Natural killer cell (primary cell): Measurements from ENCODE around the gene LUC7L. TPM values are rescaled to one million over a fixed set of nuclear protein-coding genes. Genes with fewer than 3 reads are reported as not detected.
"Not testable (repeated sequence)": the region's sequence is repeated elsewhere in the genome, so short reads cannot be mapped to it uniquely, and the experiment has no call there.

ENCODE experiments used
- ATAC-seq, 3 donors: fragments of 150-1000 bp in 2 of 3; fragments of 200-7000 bp in 1 of 3; cut with Tn5 transposase; 1 replicate in 1 of 3; 2 replicates in 2 of 3; pipeline ENCODE4 v1.10.0; 2021; ENCODE audit warnings: mild to moderate bottlenecking in 2 of 3, moderate library complexity in 2 of 3
- DNase-seq, 2 donors: peaks; one replicate each; pipeline versions ENCODE4 v3.0.0 to v3.0.0-alpha.2; 2013 to 2021; ENCODE audit warnings: mixed read lengths in 1 of 2
- H3K27ac ChIP-seq: one replicate; pipeline ENCODE4 v1.5.1; 2013; ENCODE audit warnings: mild to moderate bottlenecking, low read length
- H3K27me3 ChIP-seq: one replicate; pipeline ENCODE4 v1.6.1; 2013; ENCODE audit warnings: low read length; ENCODE audit not compliant: control insufficient read depth, insufficient read depth
- H3K36me3 ChIP-seq: one replicate; pipeline ENCODE4 v1.6.1; 2013; ENCODE audit warnings: low read length; ENCODE audit not compliant: control insufficient read depth, insufficient read depth
- H3K4me1 ChIP-seq: one replicate; pipeline ENCODE4 v1.6.1; 2013; ENCODE audit warnings: low read length; ENCODE audit not compliant: control insufficient read depth, insufficient read depth
- H3K4me3 ChIP-seq: one replicate; pipeline ENCODE4 v1.5.1; 2013; ENCODE audit warnings: low read length
- H3K9me3 ChIP-seq: one replicate; pipeline ENCODE4 v1.6.1; 2013; ENCODE audit warnings: low read length; ENCODE audit not compliant: control insufficient read depth, insufficient read depth
- H3K27ac Mint-ChIP-seq, 2 donors: one replicate each; pipeline ENCODE4 v1.8.0; 2022; ENCODE audit warnings: mild to moderate bottlenecking in 2 of 2, mixed read lengths in 2 of 2, moderate library complexity in 1 of 2
- H3K27me3 Mint-ChIP-seq, 2 donors: one replicate each; pipeline ENCODE4 v1.8.0; 2022; ENCODE audit warnings: low read depth in 2 of 2, mixed read lengths in 2 of 2
- H3K36me3 Mint-ChIP-seq: one replicate; pipeline ENCODE4 v1.8.0; 2022; ENCODE audit warnings: mixed read lengths
- H3K4me1 Mint-ChIP-seq, 2 donors: one replicate each; pipeline ENCODE4 v1.8.0; 2022; ENCODE audit warnings: mixed read lengths in 2 of 2
- H3K4me3 Mint-ChIP-seq: one replicate; pipeline ENCODE4 v1.8.0; 2022; ENCODE audit warnings: mild to moderate bottlenecking, moderate library complexity, mixed read lengths
- H3K9me3 Mint-ChIP-seq, 2 donors: one replicate each; pipeline ENCODE4 v1.8.0; 2022; ENCODE audit warnings: mixed read lengths in 2 of 2
- WGBS: methylation state at CpG from one replicate; pipeline ENCODE4 v1.1.7; 2013; ENCODE audit warnings: missing lambda C conversion rate; ENCODE audit not compliant: insufficient coverage; 5-methylcytosine and 5-hydroxymethylcytosine counted together
- intact Hi-C: fragments of 100-400 bp; cut with micrococcal nuclease; formaldehyde crosslinking; loops from one replicate; pipeline ENCODE4 v1.14.2; 2022
- total RNA-seq, 4 donors: library from RNA; stranded (reverse); fragments of 120-200 nt in 1 of 4; gene quantifications; one replicate each; pipeline versions ENCODE4 v1.2.3 to v1.2.4, GENCODE V29; 2013 to 2022
- TF ChIP-seq, protein P1 (sequence below): fragments of 200-600 bp; IDR thresholded peaks from one replicate; pipeline ENCODE4 v1.8.0; 2022; ENCODE audit warnings: antibody characterized with exemption

LUC7L gene
- total RNA-seq, 3 donors from 2014 or later (not counting 1 experiment from before 2014, with no cell fraction given): 129 to 168 (median 153) TPM

DNA sequence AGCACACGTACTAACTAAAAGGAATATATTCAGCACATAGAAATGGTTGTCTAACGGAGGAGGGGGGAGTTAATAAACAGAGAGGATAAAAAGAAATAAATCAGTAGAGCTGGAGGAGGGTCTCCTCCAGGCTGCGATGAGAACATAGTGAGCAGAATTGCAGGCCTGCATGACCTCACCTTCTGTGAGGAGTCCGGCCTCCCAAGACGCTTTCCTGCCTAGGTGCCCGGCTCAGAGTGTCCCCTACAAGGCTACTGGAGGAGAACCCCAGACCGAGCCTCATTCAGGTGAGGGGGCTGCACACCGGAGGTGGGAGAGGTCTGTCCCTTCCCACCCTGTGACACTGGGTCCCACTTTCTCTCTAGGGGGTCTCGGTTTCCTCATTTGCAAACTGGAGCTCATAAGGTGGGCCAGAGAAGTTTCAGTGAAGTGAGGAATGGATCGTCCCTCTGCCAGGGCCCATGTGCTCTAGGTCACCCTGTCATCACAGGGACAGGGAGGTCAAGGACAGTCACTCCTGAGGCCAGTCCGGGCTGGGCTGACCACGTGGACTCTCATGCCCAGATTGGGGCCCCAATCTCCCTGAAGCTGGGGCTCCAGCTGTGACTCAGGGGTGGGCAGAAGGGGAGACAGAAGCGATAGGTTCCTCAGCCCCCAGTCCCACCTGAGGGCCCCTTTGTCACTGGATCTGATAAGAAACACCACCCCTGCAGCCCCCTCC lies 66.8 kb downstream of the LUC7L start:
- TF ChIP-seq, protein P1, sequence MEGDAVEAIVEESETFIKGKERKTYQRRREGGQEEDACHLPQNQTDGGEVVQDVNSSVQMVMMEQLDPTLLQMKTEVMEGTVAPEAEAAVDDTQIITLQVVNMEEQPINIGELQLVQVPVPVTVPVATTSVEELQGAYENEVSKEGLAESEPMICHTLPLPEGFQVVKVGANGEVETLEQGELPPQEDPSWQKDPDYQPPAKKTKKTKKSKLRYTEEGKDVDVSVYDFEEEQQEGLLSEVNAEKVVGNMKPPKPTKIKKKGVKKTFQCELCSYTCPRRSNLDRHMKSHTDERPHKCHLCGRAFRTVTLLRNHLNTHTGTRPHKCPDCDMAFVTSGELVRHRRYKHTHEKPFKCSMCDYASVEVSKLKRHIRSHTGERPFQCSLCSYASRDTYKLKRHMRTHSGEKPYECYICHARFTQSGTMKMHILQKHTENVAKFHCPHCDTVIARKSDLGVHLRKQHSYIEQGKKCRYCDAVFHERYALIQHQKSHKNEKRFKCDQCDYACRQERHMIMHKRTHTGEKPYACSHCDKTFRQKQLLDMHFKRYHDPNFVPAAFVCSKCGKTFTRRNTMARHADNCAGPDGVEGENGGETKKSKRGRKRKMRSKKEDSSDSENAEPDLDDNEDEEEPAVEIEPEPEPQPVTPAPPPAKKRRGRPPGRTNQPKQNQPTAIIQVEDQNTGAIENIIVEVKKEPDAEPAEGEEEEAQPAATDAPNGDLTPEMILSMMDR: no peak
- H3K4me3 Mint-ChIP-seq: no peak overlapping the region
- peaks cover 10 to 35% of the 10 kb centered on the region in 2 donors for H3K27me3 Mint-ChIP-seq

DNA sequence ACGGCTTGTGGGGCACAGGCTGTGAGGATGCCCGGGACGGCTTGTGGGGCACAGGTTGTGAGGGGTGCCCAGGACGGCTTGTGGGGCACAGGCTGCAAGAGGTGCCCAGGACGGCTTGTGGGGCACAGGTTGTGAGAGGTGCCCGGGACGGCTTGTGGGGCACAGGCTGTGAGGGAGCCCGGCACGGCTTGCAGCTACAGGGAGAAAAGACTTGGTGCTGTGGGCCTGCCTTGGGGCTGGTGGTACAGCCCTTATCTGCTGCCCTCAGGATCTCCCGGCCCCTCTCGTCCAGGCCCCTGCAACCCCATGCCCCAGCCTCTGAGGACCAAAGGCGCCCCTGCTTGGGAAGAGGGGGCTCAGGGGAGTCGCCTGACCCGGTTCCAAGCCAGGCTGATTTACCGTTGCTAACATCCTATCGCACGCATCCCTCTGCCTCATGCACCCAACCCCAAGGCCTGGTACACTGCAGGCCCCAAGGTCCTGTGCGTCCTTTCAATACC lies 68.5 kb downstream of the LUC7L start:
- DNase-seq: no peak
- H3K4me3 ChIP-seq: no peak overlapping the region
- H3K4me1 ChIP-seq: peaks cover 9% of the 10 kb centered on the region
- TF ChIP-seq, protein P1: no peak
- 69% methylated on average over 16 of the region's 18 CpGs for WGBS
- H3K9me3 Mint-ChIP-seq: no peaks in the 10 kb centered on the region
- H3K36me3 Mint-ChIP-seq: no peaks in the 10 kb centered on the region
- H3K4me1 Mint-ChIP-seq: peaks cover 0 to 7% of the 10 kb centered on the region in 2 donors
- no peaks in the 10 kb centered on the region for H3K36me3 ChIP-seq
- peaks cover 11% of the 10 kb centered on the region for H3K27me3 ChIP-seq
- H3K27ac Mint-ChIP-seq: no peak overlapping the region
- ATAC-seq: no peak
- H3K27ac ChIP-seq: no peak overlapping the region
- H3K9me3 ChIP-seq: no peaks in the 10 kb centered on the region
- intact Hi-C loops: no loop called here
- H3K4me3 Mint-ChIP-seq: no peak overlapping the region
- peaks cover 10 to 26% of the 10 kb centered on the region in 2 donors for H3K27me3 Mint-ChIP-seq

More for the DNA sequence above, 66.8 kb downstream of the LUC7L start:
- H3K27ac Mint-ChIP-seq: no peak overlapping the region
- no peaks in the 10 kb centered on the region for H3K9me3 Mint-ChIP-seq
- ATAC-seq: no peak
- peaks cover 20% of the 10 kb centered on the region for H3K27me3 ChIP-seq
- H3K36me3 Mint-ChIP-seq: no peaks in the 10 kb centered on the region
- H3K4me1 ChIP-seq: peaks cover 21% of the 10 kb centered on the region
- H3K36me3 ChIP-seq: no peaks in the 10 kb centered on the region
- no peak overlapping the region for H3K27ac ChIP-seq
- intact Hi-C loops: no loop called here
- no peak for DNase-seq
- WGBS: 87% methylated on average over 11 of the region's 13 CpGs
- no peaks in the 10 kb centered on the region for H3K9me3 ChIP-seq
- H3K4me3 ChIP-seq: no peak overlapping the region
- peaks cover 0 to 11% of the 10 kb centered on the region in 2 donors for H3K4me1 Mint-ChIP-seq

DNA sequence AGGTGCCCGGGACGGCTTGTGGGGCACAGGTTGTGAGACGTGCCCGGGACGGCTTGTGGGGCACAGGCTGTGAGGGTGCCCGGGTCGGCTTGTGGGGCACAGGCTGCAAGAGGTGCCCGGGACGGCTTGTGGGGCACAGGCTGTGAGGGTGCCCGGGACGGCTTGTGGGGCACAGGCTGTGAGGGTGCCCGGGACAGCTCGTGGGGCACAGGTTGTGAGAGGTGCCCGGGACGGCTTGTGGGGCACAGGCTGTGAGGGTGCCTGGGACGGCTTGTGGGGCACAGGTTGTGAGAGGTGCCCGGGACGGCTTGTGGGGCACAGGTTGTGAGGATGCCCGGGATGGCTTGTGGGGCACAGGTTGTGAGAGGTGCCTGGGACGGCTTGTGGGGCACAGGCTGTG lies 69.0 kb downstream of the LUC7L start:
- intact Hi-C loops, H3K27me3 ChIP-seq, H3K9me3 ChIP-seq, ATAC-seq, H3K27ac Mint-ChIP-seq, H3K36me3 ChIP-seq, H3K27ac ChIP-seq, H3K4me1 Mint-ChIP-seq, H3K4me1 ChIP-seq, H3K4me3 ChIP-seq, DNase-seq, H3K4me3 Mint-ChIP-seq, H3K36me3 Mint-ChIP-seq, H3K9me3 Mint-ChIP-seq: not testable (repeated sequence)
- 84% methylated on average over 16 of the region's 20 CpGs for WGBS
- peaks cover 10 to 24% of the 10 kb centered on the region in 2 donors for H3K27me3 Mint-ChIP-seq

DNA sequence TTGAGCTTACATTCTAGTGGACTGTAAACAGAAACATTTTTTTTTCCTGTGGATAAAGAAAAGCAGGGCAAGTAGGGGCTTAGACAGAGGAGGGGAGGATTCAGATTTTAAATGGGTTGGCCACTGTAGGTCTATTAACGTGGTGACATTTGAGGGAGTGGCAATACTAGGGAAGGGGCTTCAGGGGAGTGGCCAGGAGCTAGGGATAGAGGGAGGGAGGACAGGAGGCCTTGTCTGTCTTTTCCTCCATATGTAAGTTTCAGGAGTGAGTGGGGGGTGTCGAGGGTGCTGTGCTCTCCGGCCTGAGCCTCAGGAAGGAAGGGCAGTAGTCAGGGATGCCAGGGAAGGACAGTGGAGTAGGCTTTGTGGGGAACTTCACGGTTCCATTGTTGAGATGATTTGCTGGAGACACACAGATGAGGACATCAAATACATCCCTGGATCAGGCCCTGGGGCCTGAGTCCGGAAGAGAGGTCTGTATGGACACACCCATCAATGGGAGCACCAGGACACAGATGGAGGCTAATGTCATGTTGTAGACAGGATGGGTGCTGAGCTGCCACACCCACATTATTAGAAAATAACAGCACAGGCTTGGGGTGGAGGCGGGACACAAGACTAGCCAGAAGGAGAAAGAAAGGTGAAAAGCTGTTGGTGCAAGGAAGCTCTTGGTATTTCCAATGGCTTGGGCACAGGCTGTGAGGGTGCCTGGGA lies 70.0 kb downstream of the LUC7L start:
- peaks cover 10 to 28% of the 10 kb centered on the region in 2 donors for H3K27me3 Mint-ChIP-seq
- H3K4me3 ChIP-seq: no peak overlapping the region
- H3K9me3 Mint-ChIP-seq: no peaks in the 10 kb centered on the region
- H3K9me3 ChIP-seq: no peaks in the 10 kb centered on the region
- H3K4me3 Mint-ChIP-seq: no peak overlapping the region
- H3K27ac ChIP-seq: no peak overlapping the region
- no peaks in the 10 kb centered on the region for H3K36me3 ChIP-seq
- H3K36me3 Mint-ChIP-seq: no peaks in the 10 kb centered on the region
- peaks cover 10% of the 10 kb centered on the region for H3K27me3 ChIP-seq
- intact Hi-C loops: no loop called here
- peaks cover 8% of the 10 kb centered on the region in 2 donors for H3K4me1 Mint-ChIP-seq
- ATAC-seq (no peak), DNase-seq (no peak)
- TF ChIP-seq, protein P1: no peak
- WGBS: 57% methylated on average over 6 of the region's 6 CpGs
- peaks cover 9% of the 10 kb centered on the region for H3K4me1 ChIP-seq
- H3K27ac Mint-ChIP-seq: no peak overlapping the region
